Aorta (tissue), 5 donors: ENCODE data around the gene DOCK9. TPM values are rescaled to one million over a fixed set of nuclear protein-coding genes. Genes with fewer than 3 reads are reported as not detected.

Source experiments
- ATAC-seq: fragments of 200-7000 bp; cut with Tn5 transposase; one replicate; pipeline ENCODE4 v1.9.1; 2022; ENCODE audit warnings: moderate library complexity; ENCODE audit not compliant: low FRiP score
- DNase-seq, 2 donors: peaks; one replicate each; pipeline ENCODE4 v3.0.0-alpha.2; 2020
- H3K27ac ChIP-seq, 2 donors: one replicate each; pipeline ENCODE4 v1.5.1; 2013; ENCODE audit warnings: low read length in 2 of 2, mild to moderate bottlenecking in 2 of 2, moderate library complexity in 2 of 2, control low read depth in 1 of 2, inconsistent platforms in 1 of 2, low read depth in 1 of 2
- H3K27me3 ChIP-seq, 2 donors: one replicate each; pipeline ENCODE4 v1.6.1; 2013; ENCODE audit warnings: control low read depth in 1 of 2, low read length in 1 of 2, mild to moderate bottlenecking in 1 of 2, moderate library complexity in 1 of 2; ENCODE audit not compliant: insufficient read depth in 2 of 2, control insufficient read depth in 1 of 2
- H3K36me3 ChIP-seq, 2 donors: one replicate each; pipeline ENCODE4 v1.6.1; 2013; ENCODE audit warnings: control low read depth in 1 of 2, low read length in 1 of 2, mild to moderate bottlenecking in 1 of 2; ENCODE audit not compliant: insufficient read depth in 2 of 2, control insufficient read depth in 1 of 2
- H3K4me1 ChIP-seq, 2 donors: one replicate each; pipeline ENCODE4 v1.6.1; 2013; ENCODE audit warnings: low read length in 2 of 2, control low read depth in 1 of 2, mild to moderate bottlenecking in 1 of 2, moderate library complexity in 1 of 2; ENCODE audit not compliant: insufficient read depth in 2 of 2, control insufficient read depth in 1 of 2
- H3K4me3 ChIP-seq, 2 donors: one replicate each; pipeline ENCODE4 v1.5.1; 2013; ENCODE audit warnings: low read length in 2 of 2, control low read depth in 1 of 2, mild to moderate bottlenecking in 1 of 2
- H3K9me3 ChIP-seq: one replicate; pipeline ENCODE4 v1.6.1; 2013; ENCODE audit warnings: mild to moderate bottlenecking, low read length; ENCODE audit not compliant: control insufficient read depth
- WGBS, 2 donors: extraction: QIAGEN DNeasy Blood & Tissue Kit; methylation state at CpG; one replicate each; pipeline ENCODE4 v1.1.7; 2013; 5-methylcytosine and 5-hydroxymethylcytosine counted together
- intact Hi-C, 2 donors: fragments of 100-400 bp; cut with DNase I; formaldehyde crosslinking; loops; one replicate each; pipeline versions ENCODE4 v1.14.2 to v1.15.0; 2022
- polyA plus RNA-seq, 2 donors: library from polyadenylated mRNA; stranded (reverse); fragments of 200-250 nt; gene quantifications; one replicate each; pipeline ENCODE4 v1.2.3, GENCODE V29; 2013
- total RNA-seq, 2 donors: library from RNA; stranded (reverse); fragmentation: NEBNext Ultra II Directional; extraction: Animal tissue kit (Norgen Biotek cat#: 25700); gene quantifications; one replicate each; pipeline ENCODE4 v1.2.1, GENCODE V29; 2021
- donor health status: healthy with polysubstance abuse.
- donor health status: Bipolar disorder and iron deficiency.
- donor health status: DM: no; HTN: no; CAD: no.
- donor health status: DM: no; HTN: no; CAD: no.
- donor health status: DM: yes; HTN: yes; CAD: no.

DOCK9 gene
- total and polyA plus RNA-seq, 4 donors = 9.1 to 107 (median 43.8) TPM

GRCh38 chr13:99000137-99000536 lies 22.3 kb upstream of the DOCK9 start:
- ATAC-seq = no peak
- no peak for DNase-seq
- Histone ChIP-seq H3K36me3 (no peaks in the 10 kb centered on the region), H3K27me3 (no peaks in the 10 kb centered on the region), H3K27ac (no peak overlapping the region), H3K4me3 (no peak overlapping the region), H3K4me1 (no peaks in the 10 kb centered on the region), H3K9me3 (no peaks in the 10 kb centered on the region)
- 67 to 72% methylated on average over 2 of the region's 2 CpGs for WGBS, 2 donors
- intact Hi-C loops = no loop called here

GRCh38 chr13:98999639-98999952 lies 21.7 kb upstream of the DOCK9 start:
- H3K27ac ChIP-seq = no peak overlapping the region
- WGBS, 2 donors = 32 to 34% methylated on average over 2 of the region's 2 CpGs
- no peak for ATAC-seq

GRCh38 chr13:98998831-98999638 lies 21.2 kb upstream of the DOCK9 start:
- Histone ChIP-seq H3K36me3 (no peaks in the 10 kb centered on the region), H3K4me1 (no peaks in the 10 kb centered on the region), H3K27ac (no peak overlapping the region), H3K27me3 (no peaks in the 10 kb centered on the region), H3K4me3 (no peak overlapping the region), H3K9me3 (no peaks in the 10 kb centered on the region)
- intact Hi-C loops = no loop called here
- 75 to 84% methylated on average over 8 of the region's 8 CpGs for WGBS, 2 donors
- DNase-seq (no peak), ATAC-seq (peak; percentile 45)

More at GRCh38 chr13:98999639-98999952, 21.7 kb upstream of the DOCK9 start:
- DNase-seq = no peak
- no peaks in the 10 kb centered on the region for H3K9me3 ChIP-seq
- no peaks in the 10 kb centered on the region for H3K36me3 ChIP-seq
- H3K27me3 ChIP-seq = no peaks in the 10 kb centered on the region
- H3K4me1 ChIP-seq = no peaks in the 10 kb centered on the region
- intact Hi-C loops = no loop called here
- H3K4me3 ChIP-seq = no peak overlapping the region

GRCh38 chr13:98997738-98998641 lies 20.1 kb upstream of the DOCK9 start:
- Histone ChIP-seq H3K4me1 (no peaks in the 10 kb centered on the region), H3K27me3 (no peaks in the 10 kb centered on the region), H3K27ac (no peak overlapping the region), H3K9me3 (no peaks in the 10 kb centered on the region), H3K4me3 (no peak overlapping the region), H3K36me3 (no peaks in the 10 kb centered on the region)
- intact Hi-C loops = no loop called here
- peak; percentile 34 for ATAC-seq
- DNase-seq = no peak
- 83 to 86% methylated on average over 9 of the region's 9 CpGs for WGBS, 2 donors

- WGBS, 2 donors = 98% methylated on average over 11 of the region's 11 CpGs
- ATAC-seq = no peak
- Histone ChIP-seq H3K27ac (no peak overlapping the region), H3K27me3 (no peaks in the 10 kb centered on the region), H3K36me3 (no peaks in the 10 kb centered on the region), H3K9me3 (no peaks in the 10 kb centered on the region), H3K4me1 (no peaks in the 10 kb centered on the region), H3K4me3 (no peak overlapping the region)
- DNase-seq = no peak
- intact Hi-C loops = no loop called here
Observed at GRCh38 chr13:98997011-98997730, 19.3 kb upstream of the DOCK9 start.

- Histone ChIP-seq H3K36me3 (no peaks in the 10 kb centered on the region), H3K4me3 (no peak overlapping the region), H3K4me1 (no peaks in the 10 kb centered on the region), H3K27ac (no peak overlapping the region), H3K27me3 (no peaks in the 10 kb centered on the region), H3K9me3 (no peaks in the 10 kb centered on the region)
- ATAC-seq (no peak), DNase-seq (no peak)
- intact Hi-C loops = no loop called here
- 98 to 99% methylated on average over 5 of the region's 5 CpGs for WGBS, 2 donors
Observed at GRCh38 chr13:98996046-98996445, 18.2 kb upstream of the DOCK9 start.

- intact Hi-C loops = no loop called here
- no peak overlapping the region for H3K4me3 ChIP-seq
- H3K9me3 ChIP-seq = no peaks in the 10 kb centered on the region
- DNase-seq (no peak), ATAC-seq (no peak)
- H3K36me3 ChIP-seq = no peaks in the 10 kb centered on the region
- no peaks in the 10 kb centered on the region for H3K4me1 ChIP-seq
- WGBS, 2 donors = 95 to 96% methylated on average over 6 of the region's 6 CpGs
- no peak overlapping the region for H3K27ac ChIP-seq
- H3K27me3 ChIP-seq = no peaks in the 10 kb centered on the region
Observed at GRCh38 chr13:98994896-98995295, 17.0 kb upstream of the DOCK9 start.

GRCh38 chr13:98994080-98994479 lies 16.2 kb upstream of the DOCK9 start:
- Histone ChIP-seq H3K27ac (no peak overlapping the region), H3K27me3 (no peaks in the 10 kb centered on the region), H3K36me3 (no peaks in the 10 kb centered on the region), H3K4me3 (no peak overlapping the region), H3K9me3 (no peaks in the 10 kb centered on the region), H3K4me1 (no peaks in the 10 kb centered on the region)
- no peak for ATAC-seq
- no peak for DNase-seq
- intact Hi-C loops = no loop called here
- 96 to 97% methylated on average over 2 of the region's 2 CpGs for WGBS, 2 donors
